ENCODE results near the gene EXOC6B.

Gene EXOC6B

DNA sequence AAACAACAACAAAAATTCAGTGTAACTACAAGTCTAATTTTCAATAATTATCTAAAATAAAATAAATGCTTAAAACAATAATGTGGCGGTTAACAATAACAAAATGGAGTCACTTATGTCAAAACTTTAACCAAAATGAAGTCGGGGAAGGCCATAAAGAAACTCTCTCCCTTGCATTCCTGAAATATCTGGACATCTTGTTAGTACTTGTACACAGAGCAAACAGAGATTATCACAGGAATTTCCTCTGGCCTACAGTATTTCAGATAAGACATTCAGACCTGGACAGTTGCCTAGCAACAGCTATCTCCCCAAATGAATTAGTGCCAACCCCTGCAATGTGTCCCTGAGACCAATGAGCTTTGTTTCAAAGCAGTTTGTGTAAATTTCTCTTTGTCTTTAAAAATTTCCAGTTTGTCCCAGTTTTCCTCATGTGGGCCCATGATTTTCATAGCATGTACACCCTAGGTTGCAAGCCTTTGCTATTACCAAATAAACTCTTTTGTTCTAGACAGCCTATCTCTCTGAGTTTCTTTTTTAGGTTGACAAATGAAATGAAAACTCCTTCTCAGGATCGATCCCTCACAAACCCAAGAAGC is 68.6 kb downstream of the EXOC6B start:
- peaks cover 34% of the 10 kb centered on the region for H3K4me1 ChIP-seq (ENCODE audit: control insufficient read depth, insufficient read depth, low read length, poor library complexity, severe bottlenecking)
- WGBS, 2 experiments (ENCODE audit: insufficient coverage in 2 of 2) = 90% methylated on average over 2 of the region's 3 CpGs; no CpG with 5 or more reads in 1 of the 2 experiments
- H3K27ac ChIP-seq (ENCODE audit: low read depth, low read length, severe bottlenecking) = peak overlapping the region; percentile 97
- no peak overlapping the region for H3K4me3 ChIP-seq (ENCODE audit: extremely low read depth, insufficient read depth, low read length, poor library complexity, severe bottlenecking)
- peaks cover 4% of the 10 kb centered on the region for H3K36me3 ChIP-seq (ENCODE audit: control insufficient read depth, insufficient read depth, low read length)
- H3K9me3 ChIP-seq (ENCODE audit: control insufficient read depth, low read length) = peaks cover 7% of the 10 kb centered on the region

DNA sequence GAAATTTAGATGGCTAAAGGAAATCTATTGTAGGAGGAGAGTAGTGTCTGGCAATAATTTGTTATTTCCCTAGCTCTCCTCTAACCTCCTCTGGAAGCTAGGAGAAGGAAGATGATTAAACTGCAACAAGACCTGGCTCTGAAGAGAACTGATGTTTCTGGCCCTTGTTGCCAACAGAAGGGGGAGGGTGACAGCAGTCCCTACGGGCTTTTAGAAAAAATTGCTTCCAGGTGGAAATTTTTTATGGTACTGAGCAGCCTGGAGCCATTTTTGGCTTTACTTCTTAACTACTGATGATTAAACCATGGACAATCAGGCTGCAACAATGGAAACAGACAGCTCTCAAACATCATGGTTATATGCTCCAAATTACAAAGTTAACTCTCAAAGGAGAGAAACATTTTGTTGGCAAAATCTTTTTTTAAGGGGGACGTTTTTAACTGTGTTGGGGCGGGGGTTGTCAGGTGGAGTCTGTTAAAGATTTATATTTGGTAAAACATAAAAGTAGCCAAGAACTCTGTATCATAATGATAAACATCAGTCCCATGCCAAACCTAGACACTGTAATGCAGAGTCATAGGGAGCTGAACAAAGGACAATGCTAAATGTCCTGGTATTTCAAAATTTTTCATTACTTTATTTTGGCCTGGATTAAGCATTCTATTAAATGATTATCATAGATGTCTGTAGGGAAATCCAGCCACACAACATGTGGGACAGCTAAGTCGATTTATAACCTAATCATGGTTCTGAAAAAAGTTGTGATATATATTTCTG is 70.0 kb downstream of the EXOC6B start:
- H3K4me3 ChIP-seq (ENCODE audit: extremely low read depth, insufficient read depth, low read length, poor library complexity, severe bottlenecking) = no peak overlapping the region
- peak overlapping the region; percentile 55 for H3K27ac ChIP-seq (ENCODE audit: low read depth, low read length, severe bottlenecking)
- 40% methylated on average over 1 of the region's 4 CpGs; no CpG with 5 or more reads in 1 of the 2 experiments for WGBS, 2 experiments (ENCODE audit: insufficient coverage in 2 of 2)

DNA sequence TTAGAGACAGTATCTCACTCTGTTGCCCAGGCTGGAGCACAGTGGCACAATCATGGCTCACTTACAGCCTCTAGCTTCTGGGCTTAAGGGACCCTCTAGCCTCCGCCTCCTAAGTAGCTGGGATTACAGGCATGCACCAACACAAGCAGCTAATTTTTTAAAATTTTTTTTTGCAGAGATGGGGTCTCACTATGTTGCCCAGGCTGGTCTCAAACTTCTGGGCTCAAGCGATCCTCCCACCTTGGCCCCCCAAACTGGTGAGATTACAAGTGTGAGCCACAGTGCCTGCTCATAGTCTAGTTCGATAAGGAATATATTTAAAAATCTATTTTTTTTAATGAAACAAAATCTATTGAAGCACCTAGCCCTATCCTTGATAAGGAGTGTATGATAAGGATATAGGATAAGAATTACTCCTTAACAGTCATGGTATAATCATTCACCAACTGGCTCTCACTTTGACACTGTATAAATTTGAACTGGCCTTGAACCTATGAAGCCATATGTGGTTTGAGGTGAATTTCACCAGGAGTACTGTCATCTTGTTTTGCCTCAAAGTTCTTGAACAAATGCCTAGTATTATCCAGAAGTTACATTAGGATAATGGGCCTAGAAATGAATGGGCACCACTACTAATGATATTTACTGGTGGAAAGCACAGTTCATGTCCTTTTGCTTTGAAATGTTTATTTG is 71.1 kb downstream of the EXOC6B start:
- no peak overlapping the region for H3K4me3 ChIP-seq (ENCODE audit: extremely low read depth, insufficient read depth, low read length, poor library complexity, severe bottlenecking)
- no peaks in the 10 kb centered on the region for H3K36me3 ChIP-seq (ENCODE audit: control insufficient read depth, insufficient read depth, low read length)
- no peaks in the 10 kb centered on the region for H3K9me3 ChIP-seq (ENCODE audit: control insufficient read depth, low read length)
- H3K4me1 ChIP-seq (ENCODE audit: control insufficient read depth, insufficient read depth, low read length, poor library complexity, severe bottlenecking) = peaks cover 34% of the 10 kb centered on the region
- 88% methylated on average over 1 of the region's 3 CpGs; no CpG with 5 or more reads in 1 of the 2 experiments for WGBS, 2 experiments (ENCODE audit: insufficient coverage in 2 of 2)
- H3K27ac ChIP-seq (ENCODE audit: low read depth, low read length, severe bottlenecking) = no peak overlapping the region

More for the DNA sequence above, 70.0 kb downstream of the EXOC6B start:
- peaks cover 2% of the 10 kb centered on the region for H3K36me3 ChIP-seq (ENCODE audit: control insufficient read depth, insufficient read depth, low read length)
- no peaks in the 10 kb centered on the region for H3K9me3 ChIP-seq (ENCODE audit: control insufficient read depth, low read length)
- peaks cover 34% of the 10 kb centered on the region for H3K4me1 ChIP-seq (ENCODE audit: control insufficient read depth, insufficient read depth, low read length, poor library complexity, severe bottlenecking)

DNA sequence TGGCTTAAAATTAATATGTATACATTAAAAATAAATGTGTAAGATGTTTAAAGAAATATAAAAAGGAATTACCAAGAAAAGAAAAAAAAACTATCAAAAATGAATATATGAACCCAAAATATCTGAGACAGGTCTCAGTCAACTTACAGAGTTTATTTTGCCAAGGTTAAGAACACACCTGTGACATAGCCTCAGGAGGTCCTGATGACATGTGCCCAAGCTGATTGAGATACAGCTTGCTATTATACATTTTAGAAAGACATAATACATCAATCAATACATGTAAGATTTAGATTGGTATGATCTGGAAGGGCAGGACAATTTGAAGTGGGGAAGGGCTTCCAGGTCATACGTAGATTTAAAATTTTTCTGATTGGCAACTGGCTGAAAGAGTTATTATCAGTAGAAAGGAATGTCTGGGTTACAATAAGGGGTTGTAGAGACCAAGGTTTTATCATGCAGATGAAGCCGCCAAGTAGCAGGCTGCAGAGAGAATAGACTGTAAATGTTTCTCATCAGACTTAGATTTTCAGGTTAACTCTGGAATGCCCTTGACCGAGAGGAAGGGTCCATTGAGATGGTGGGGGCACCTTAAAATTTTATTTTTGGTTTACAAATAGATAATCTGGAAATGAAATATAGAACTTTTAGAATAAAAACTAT is 74.7 kb downstream of the EXOC6B start:
- H3K27ac ChIP-seq (ENCODE audit: low read depth, low read length, severe bottlenecking) = no peak overlapping the region
- H3K4me3 ChIP-seq (ENCODE audit: extremely low read depth, insufficient read depth, low read length, poor library complexity, severe bottlenecking) = no peak overlapping the region
- WGBS, 2 experiments (ENCODE audit: insufficient coverage in 2 of 2) = 60 to 62% methylated on average over 2 of the region's 3 CpGs
- H3K9me3 ChIP-seq (ENCODE audit: control insufficient read depth, low read length) = no peaks in the 10 kb centered on the region
- H3K4me1 ChIP-seq (ENCODE audit: control insufficient read depth, insufficient read depth, low read length, poor library complexity, severe bottlenecking) = peaks cover 15% of the 10 kb centered on the region
- H3K36me3 ChIP-seq (ENCODE audit: control insufficient read depth, insufficient read depth, low read length) = no peaks in the 10 kb centered on the region

DNA sequence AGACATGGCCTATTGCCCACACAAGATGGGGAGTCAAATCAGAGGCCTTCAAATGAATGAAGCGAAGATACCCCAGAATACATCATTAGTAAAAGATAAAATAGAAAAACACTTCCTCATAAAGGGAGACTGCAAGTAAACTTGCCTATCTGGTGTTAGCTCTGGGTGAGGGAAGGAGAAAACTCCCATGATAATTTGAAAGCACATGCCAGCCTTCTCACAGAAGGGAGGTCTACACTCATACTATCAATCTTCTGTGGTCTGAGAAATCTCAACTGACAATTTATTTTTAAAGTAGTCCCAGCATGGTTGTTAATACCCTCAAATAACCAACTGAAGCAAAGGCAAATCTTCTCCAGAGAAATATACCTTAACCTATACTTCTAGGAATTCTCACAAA is 75.4 kb downstream of the EXOC6B start:
- no peaks in the 10 kb centered on the region for H3K9me3 ChIP-seq (ENCODE audit: control insufficient read depth, low read length)
- peaks cover 10% of the 10 kb centered on the region for H3K4me1 ChIP-seq (ENCODE audit: control insufficient read depth, insufficient read depth, low read length, poor library complexity, severe bottlenecking)
- no peak overlapping the region for H3K4me3 ChIP-seq (ENCODE audit: extremely low read depth, insufficient read depth, low read length, poor library complexity, severe bottlenecking)
- H3K27ac ChIP-seq (ENCODE audit: low read depth, low read length, severe bottlenecking) = no peak overlapping the region
- no peaks in the 10 kb centered on the region for H3K36me3 ChIP-seq (ENCODE audit: control insufficient read depth, insufficient read depth, low read length)
- no CpG with 5 or more reads among the region's 1 CpG for WGBS, 2 experiments (ENCODE audit: insufficient coverage in 2 of 2)

DNA sequence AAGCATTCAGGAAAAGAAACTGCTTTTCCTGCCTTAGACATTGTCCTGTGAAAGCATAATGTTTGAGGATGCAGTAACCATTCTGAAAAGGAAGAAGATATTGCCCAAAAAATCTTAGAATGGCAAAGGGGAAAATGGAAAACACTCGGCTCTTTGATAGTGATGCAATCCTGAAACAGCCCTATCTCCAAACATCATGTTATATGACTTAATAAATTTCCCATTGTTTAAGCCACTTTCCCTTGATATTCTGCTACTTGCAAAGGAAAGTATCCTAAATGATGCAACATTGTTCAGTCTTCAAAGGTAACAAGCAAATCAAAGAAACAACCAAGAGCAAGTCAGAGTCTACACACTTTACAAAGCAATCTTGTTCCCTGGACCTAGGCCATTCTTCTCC is 78.5 kb downstream of the EXOC6B start:
- Histone ChIP-seq H3K36me3 (ENCODE audit: control insufficient read depth, insufficient read depth, low read length) (no peaks in the 10 kb centered on the region), H3K4me1 (ENCODE audit: control insufficient read depth, insufficient read depth, low read length, poor library complexity, severe bottlenecking) (no peaks in the 10 kb centered on the region), H3K4me3 (ENCODE audit: extremely low read depth, insufficient read depth, low read length, poor library complexity, severe bottlenecking) (no peak overlapping the region), H3K27ac (ENCODE audit: low read depth, low read length, severe bottlenecking) (no peak overlapping the region), H3K9me3 (ENCODE audit: control insufficient read depth, low read length) (no peaks in the 10 kb centered on the region)
- WGBS, 2 experiments (ENCODE audit: insufficient coverage in 2 of 2) = no CpG with 5 or more reads among the region's 1 CpG

DNA sequence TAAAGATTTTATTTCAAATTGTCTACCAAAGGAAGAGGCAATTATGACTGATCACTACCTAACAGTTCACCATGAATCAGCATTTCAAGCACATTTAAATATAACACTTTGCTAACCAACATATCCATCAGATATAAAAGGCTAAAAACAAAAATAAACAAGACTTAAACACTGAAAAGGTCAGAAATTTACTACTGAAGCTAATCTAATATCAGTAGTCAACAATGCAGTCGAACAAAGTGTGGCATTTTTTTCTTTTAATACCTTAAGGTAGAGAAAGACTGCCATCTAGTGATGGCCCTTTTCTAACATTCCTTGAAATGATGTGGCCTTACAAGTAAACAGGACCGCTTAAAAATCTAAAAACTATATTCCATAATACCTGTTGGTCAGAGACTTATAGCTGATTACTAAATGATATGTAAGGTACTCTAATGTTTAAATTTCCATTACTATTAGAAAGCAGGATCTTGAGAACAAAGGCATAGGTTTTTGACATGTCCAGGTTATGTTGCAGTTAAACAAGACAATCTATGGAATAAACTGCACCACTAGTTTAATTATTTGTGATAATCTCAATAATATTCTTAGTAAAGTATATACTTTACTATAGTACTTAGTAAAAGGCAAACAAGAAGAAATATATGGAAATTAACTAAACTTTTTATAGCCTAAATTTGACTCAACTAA is 80.0 kb downstream of the EXOC6B start:
- Histone ChIP-seq H3K36me3 (ENCODE audit: control insufficient read depth, insufficient read depth, low read length) (no peaks in the 10 kb centered on the region), H3K27ac (ENCODE audit: low read depth, low read length, severe bottlenecking) (no peak overlapping the region), H3K9me3 (ENCODE audit: control insufficient read depth, low read length) (no peaks in the 10 kb centered on the region), H3K4me1 (ENCODE audit: control insufficient read depth, insufficient read depth, low read length, poor library complexity, severe bottlenecking) (no peaks in the 10 kb centered on the region), H3K4me3 (ENCODE audit: extremely low read depth, insufficient read depth, low read length, poor library complexity, severe bottlenecking) (no peak overlapping the region)
- WGBS, 2 experiments (ENCODE audit: insufficient coverage in 2 of 2) = 20% methylated on average over 1 of the region's 2 CpGs; no CpG with 5 or more reads in 1 of the 2 experiments

DNA sequence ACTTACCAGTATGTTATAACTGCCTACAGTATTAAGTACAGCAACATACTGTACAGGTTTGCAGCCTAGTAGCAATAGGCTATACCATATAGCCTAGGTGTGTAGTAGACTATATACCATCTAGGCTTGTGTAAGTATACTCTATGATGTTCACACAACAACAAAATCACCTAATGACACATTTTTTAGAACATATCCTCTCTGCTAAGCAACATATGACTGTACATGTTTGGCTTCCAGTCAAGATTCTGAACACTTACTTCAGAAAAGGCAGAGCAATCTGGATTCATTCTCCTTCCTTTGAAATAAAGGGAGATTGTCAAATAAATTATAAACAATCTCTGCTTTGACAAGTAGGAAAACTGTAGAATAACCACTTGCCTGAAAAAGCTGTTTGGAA is 81.8 kb downstream of the EXOC6B start:
- Histone ChIP-seq H3K9me3 (ENCODE audit: control insufficient read depth, low read length) (no peaks in the 10 kb centered on the region), H3K27ac (ENCODE audit: low read depth, low read length, severe bottlenecking) (no peak overlapping the region), H3K36me3 (ENCODE audit: control insufficient read depth, insufficient read depth, low read length) (peaks cover 5% of the 10 kb centered on the region), H3K4me1 (ENCODE audit: control insufficient read depth, insufficient read depth, low read length, poor library complexity, severe bottlenecking) (peaks cover 5% of the 10 kb centered on the region), H3K4me3 (ENCODE audit: extremely low read depth, insufficient read depth, low read length, poor library complexity, severe bottlenecking) (no peak overlapping the region)

DNA sequence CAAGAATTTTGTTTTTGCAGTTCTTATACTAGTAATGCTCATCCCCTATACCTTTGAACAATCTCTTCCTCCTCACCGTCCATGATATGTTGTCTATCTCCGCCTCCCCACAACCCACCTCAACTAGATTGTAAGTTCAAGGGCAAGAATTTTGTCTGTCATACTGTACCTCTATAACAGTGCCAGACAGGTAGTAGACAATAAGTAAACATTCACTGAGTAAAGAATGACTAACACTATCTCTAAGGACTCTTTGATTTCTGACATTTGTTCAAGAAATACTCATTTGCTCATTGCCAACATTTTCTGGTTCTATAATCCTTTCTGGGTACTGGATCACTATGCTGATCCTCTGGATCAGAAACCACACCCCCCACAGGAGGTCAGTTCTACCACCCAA is 82.4 kb downstream of the EXOC6B start:
- peaks cover 5% of the 10 kb centered on the region for H3K36me3 ChIP-seq (ENCODE audit: control insufficient read depth, insufficient read depth, low read length)
- no peak overlapping the region for H3K27ac ChIP-seq (ENCODE audit: low read depth, low read length, severe bottlenecking)
- no peaks in the 10 kb centered on the region for H3K9me3 ChIP-seq (ENCODE audit: control insufficient read depth, low read length)
- H3K4me1 ChIP-seq (ENCODE audit: control insufficient read depth, insufficient read depth, low read length, poor library complexity, severe bottlenecking) = peaks cover 5% of the 10 kb centered on the region
- H3K4me3 ChIP-seq (ENCODE audit: extremely low read depth, insufficient read depth, low read length, poor library complexity, severe bottlenecking) = no peak overlapping the region
- 100% methylated on average over 1 to 2 of the region's 2 CpGs for WGBS, 2 experiments (ENCODE audit: insufficient coverage in 2 of 2)

DNA sequence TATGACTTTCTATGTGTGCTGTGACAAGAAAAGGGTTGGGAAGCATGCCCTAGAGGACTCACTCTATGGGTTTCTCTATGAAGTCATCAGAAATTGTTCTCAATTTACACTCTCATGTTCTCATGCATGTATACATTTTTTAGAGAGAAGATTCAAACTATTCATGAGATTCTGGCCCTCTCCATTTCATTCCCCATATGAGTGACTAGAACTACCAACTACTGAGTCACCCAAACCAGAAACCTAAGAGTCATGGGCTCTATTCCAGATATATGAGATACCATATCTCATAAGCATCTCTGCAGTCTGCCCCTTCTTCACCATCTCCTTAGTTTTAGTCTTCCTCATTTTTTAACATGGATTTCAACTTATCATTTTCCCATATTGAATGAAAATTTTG is 87.7 kb downstream of the EXOC6B start:
- Histone ChIP-seq H3K27ac (ENCODE audit: low read depth, low read length, severe bottlenecking) (no peak overlapping the region), H3K4me1 (ENCODE audit: control insufficient read depth, insufficient read depth, low read length, poor library complexity, severe bottlenecking) (peaks cover 5% of the 10 kb centered on the region), H3K9me3 (ENCODE audit: control insufficient read depth, low read length) (no peaks in the 10 kb centered on the region), H3K36me3 (ENCODE audit: control insufficient read depth, insufficient read depth, low read length) (peaks cover 5% of the 10 kb centered on the region), H3K4me3 (ENCODE audit: extremely low read depth, insufficient read depth, low read length, poor library complexity, severe bottlenecking) (no peak overlapping the region)

Data from mesodermal cell (in vitro differentiated cells).